HG03095 (cell line): ENCODE measurements around the gene DNAAF1.
"Not testable (repeated sequence)": the region's sequence is repeated elsewhere in the genome, so short reads cannot be mapped to it uniquely, and the experiment has no call there.

ENCODE experiments used
- ATAC-seq: cut with Tn5 transposase; IDR thresholded peaks from one replicate; pipeline ENCODE4 v1.9.1; 2021; ENCODE audit warnings: moderate library complexity; ENCODE audit not compliant: unreplicated experiment

Gene DNAAF1

GRCh38 chr16:84182680-84183571, 37.8 kb downstream of the DNAAF1 start:
- no peak for ATAC-seq

GRCh38 chr16:84183572-84183875, 38.4 kb downstream of the DNAAF1 start:
- no peak for ATAC-seq

GRCh38 chr16:84183911-84184591, 38.9 kb downstream of the DNAAF1 start:
- ATAC-seq, result no peak

- no peak for ATAC-seq
These were observed 39.7 kb downstream of the DNAAF1 start for GRCh38 chr16:84184775-84185174.

GRCh38 chr16:84186685-84187437, 41.8 kb downstream of the DNAAF1 start, which contains the start of gene TAF1C:
Gene TAF1C (minus strand): TSS chr16:84187057. CDS start chr16:84184988, 2,069 bp downstream.
- peak; percentile 91 for ATAC-seq

- ATAC-seq, result no peak
These were observed 45.8 kb downstream of the DNAAF1 start, which contains the start of gene ADAD2 for GRCh38 chr16:84190731-84191388. Gene ADAD2 (plus strand): TSS chr16:84191157. CDS start chr16:84191231, 74 bp downstream.

GRCh38 chr16:84191466-84191865, 46.4 kb downstream of the DNAAF1 start:
- ATAC-seq, result no peak

- ATAC-seq, result no peak
These were observed 48.4 kb downstream of the DNAAF1 start for GRCh38 chr16:84193480-84193879.

- no peak for ATAC-seq
These were observed 48.9 kb downstream of the DNAAF1 start for GRCh38 chr16:84194018-84194417.

- no peak for ATAC-seq
These were observed 49.5 kb downstream of the DNAAF1 start for GRCh38 chr16:84194470-84195200.

GRCh38 chr16:84195201-84196093, 50.3 kb downstream of the DNAAF1 start:
- ATAC-seq, result no peak

GRCh38 chr16:84196101-84196500, 51.0 kb downstream of the DNAAF1 start:
- no peak for ATAC-seq

GRCh38 chr16:84196727-84197394, 51.8 kb downstream of the DNAAF1 start:
- no peak for ATAC-seq

- ATAC-seq, result no peak
These were observed 52.5 kb downstream of the DNAAF1 start for GRCh38 chr16:84197466-84198128.

GRCh38 chr16:84198401-84198800, 53.3 kb downstream of the DNAAF1 start:
- no peak for ATAC-seq

GRCh38 chr16:84199097-84199496, 54.0 kb downstream of the DNAAF1 start:
- no peak for ATAC-seq

GRCh38 chr16:84199861-84200260, 54.8 kb downstream of the DNAAF1 start:
- no peak for ATAC-seq

GRCh38 chr16:84204551-84204950, 59.4 kb downstream of the DNAAF1 start:
- not testable (repeated sequence) for ATAC-seq
